ENCODE results near the gene CACNA1C. TPM values are rescaled to one million over a fixed set of nuclear protein-coding genes. Genes with fewer than 3 reads are reported as not detected.

Gene CACNA1C
- total and polyA plus RNA-seq, 2 of the 4 experiments (the other 2 are of a cell fraction) = 1.6 to 2.6 TPM

DNA sequence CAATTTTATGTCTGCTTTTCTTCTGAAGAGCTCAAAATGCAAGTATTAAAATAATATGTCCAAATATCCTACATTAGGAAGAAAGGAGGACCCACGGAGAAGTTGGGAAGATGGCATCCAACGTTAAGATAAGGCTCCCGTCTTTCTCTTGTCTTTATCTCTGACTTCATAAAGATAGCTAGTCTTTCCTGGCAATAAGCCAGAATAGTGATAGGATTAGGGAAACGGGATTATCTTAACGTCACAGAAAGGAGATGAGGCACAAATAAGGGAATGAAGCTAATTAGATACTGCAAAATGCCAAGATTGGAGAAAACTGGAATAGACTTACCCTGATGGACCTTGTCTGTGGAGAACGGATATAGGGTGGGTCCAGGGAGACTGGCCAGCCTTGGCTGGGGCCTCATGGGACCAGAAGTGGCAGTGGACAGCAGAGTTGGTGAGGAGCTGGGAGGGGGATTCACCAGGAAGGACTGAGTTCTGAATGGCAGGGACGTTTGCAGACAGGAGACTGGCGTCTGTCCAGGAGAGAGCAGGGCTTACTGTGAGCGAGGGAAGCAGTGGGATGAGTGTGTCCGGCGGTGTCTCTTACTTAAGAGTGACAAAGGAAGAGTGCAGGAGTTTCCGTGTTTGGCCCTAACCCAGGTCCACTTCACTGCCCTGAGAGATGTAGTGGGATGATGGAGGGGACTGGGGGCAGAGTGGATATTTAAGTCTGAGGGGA lies 119.9 kb downstream of the CACNA1C start:
- Histone ChIP-seq H2BK15ac (ENCODE audit: low read depth, low read length) (no peak overlapping the region), H3K36me3 (ENCODE audit: control insufficient read depth, insufficient read depth, low read length) (no peaks in the 10 kb centered on the region), H3K56ac (ENCODE audit: extremely low read depth, insufficient read depth, low read length) (no peak overlapping the region), H2AK9ac (replicated peaks; ENCODE audit: low read depth, low read length, poor library complexity) (no peak overlapping the region), H3K4ac (ENCODE audit: low read depth, low read length) (no peak overlapping the region), H4K8ac (ENCODE audit: low read depth in 2 of 2, low read length in 2 of 2) (no peak overlapping the region), H2BK5ac (ENCODE audit: low read depth, low read length, poor library complexity, severe bottlenecking) (no peak overlapping the region), H3K27ac (ENCODE audit: insufficient read depth, low read length) (no peak overlapping the region), H4K20me1 (ENCODE audit: insufficient read depth, low read length) (no peaks in the 10 kb centered on the region), H3K4me2 (ENCODE audit: low read depth, low read length) (no peak overlapping the region), H3K4me1 (ENCODE audit: control insufficient read depth, insufficient read depth, low read length) (peaks cover 5% of the 10 kb centered on the region), H2AK5ac (ENCODE audit: low read depth, low read length) (no peak overlapping the region), H4K91ac (ENCODE audit: insufficient read depth, low read depth, low read length) (no peak overlapping the region), H3K23ac (ENCODE audit: low read depth, low read length) (no peak overlapping the region), H3K4me3 (ENCODE audit: insufficient read depth, low read depth, low read length) (no peak overlapping the region), H3K14ac (replicated peaks; ENCODE audit: low read depth, low read length) (no peak overlapping the region), H3K9me1 (ENCODE audit: insufficient read depth, low read length) (peaks cover 13% of the 10 kb centered on the region), H3K79me1 (ENCODE audit: low read depth in 1 of 2, low read length in 2 of 2) (no peaks in the 10 kb centered on the region; a peak in 1 of 4 replicates), H3K18ac (ENCODE audit: low read depth, low read length) (no peak overlapping the region), H4K5ac (ENCODE audit: low read depth, low read length) (no peak overlapping the region), H2AFZ (replicated peaks; ENCODE audit: low read length, poor library complexity) (no peak overlapping the region), H3K9me3 (ENCODE audit: control insufficient read depth, insufficient read depth, low read length) (peaks cover under 1% of the 10 kb centered on the region; the same call in 1 of the 2 replicates), H2BK20ac (ENCODE audit: low read depth, low read length) (no peak overlapping the region), H3K27me3 (ENCODE audit: control insufficient read depth, insufficient read depth, low read length) (no peaks in the 10 kb centered on the region), H3K9ac (ENCODE audit: low read depth, low read length) (no peak overlapping the region), H2BK120ac (ENCODE audit: low read depth, low read length) (no peak overlapping the region)
- TF ChIP-seq POLR2A (IDR thresholded peaks at IDR 0.05; ENCODE audit: low read depth, low read length) (no peak), RFX5 (IDR thresholded peaks at IDR 0.05; ENCODE audit: low read depth, low read length) (no peak), MAFK (IDR thresholded peaks at IDR 0.05; ENCODE audit: low read depth, low read length) (no peak), MXI1 (IDR thresholded peaks at IDR 0.05; ENCODE audit: borderline replicate concordance, low read depth, low read length) (no peak), BHLHE40 (IDR thresholded peaks at IDR 0.05; ENCODE audit: low read depth, low read length) (no peak), FOS (IDR thresholded peaks at IDR 0.05; ENCODE audit: low read depth, low read length) (no peak), CEBPB (IDR thresholded peaks at IDR 0.05; ENCODE audit: low read depth, low read length) (no peak), SMC3 (IDR thresholded peaks at IDR 0.05; ENCODE audit: low read depth, low read length) (no peak)
- TF ChIP-seq, protein P1, sequence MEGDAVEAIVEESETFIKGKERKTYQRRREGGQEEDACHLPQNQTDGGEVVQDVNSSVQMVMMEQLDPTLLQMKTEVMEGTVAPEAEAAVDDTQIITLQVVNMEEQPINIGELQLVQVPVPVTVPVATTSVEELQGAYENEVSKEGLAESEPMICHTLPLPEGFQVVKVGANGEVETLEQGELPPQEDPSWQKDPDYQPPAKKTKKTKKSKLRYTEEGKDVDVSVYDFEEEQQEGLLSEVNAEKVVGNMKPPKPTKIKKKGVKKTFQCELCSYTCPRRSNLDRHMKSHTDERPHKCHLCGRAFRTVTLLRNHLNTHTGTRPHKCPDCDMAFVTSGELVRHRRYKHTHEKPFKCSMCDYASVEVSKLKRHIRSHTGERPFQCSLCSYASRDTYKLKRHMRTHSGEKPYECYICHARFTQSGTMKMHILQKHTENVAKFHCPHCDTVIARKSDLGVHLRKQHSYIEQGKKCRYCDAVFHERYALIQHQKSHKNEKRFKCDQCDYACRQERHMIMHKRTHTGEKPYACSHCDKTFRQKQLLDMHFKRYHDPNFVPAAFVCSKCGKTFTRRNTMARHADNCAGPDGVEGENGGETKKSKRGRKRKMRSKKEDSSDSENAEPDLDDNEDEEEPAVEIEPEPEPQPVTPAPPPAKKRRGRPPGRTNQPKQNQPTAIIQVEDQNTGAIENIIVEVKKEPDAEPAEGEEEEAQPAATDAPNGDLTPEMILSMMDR (conservative IDR thresholded peaks at IDR 0.05; ENCODE audit: low read depth, low read length) = no peak
- no TSS peak for BruUV-seq (replicated peaks)
- dilution Hi-C loops (cut with HindIII; ENCODE audit: low sequenced_read_pairs, unreplicated experiment) = no loop called here
- CTCF ChIA-PET = interaction anchor here (0.6 to 1.1 kb wide), 2 partner anchors 22 to 52 kb away, joined by 3 to 4 read pairs; no protein-coding TSS in a partner anchor
- intact Hi-C loops (cut with micrococcal nuclease) = no loop called here
- DNase-seq = no peak
- no peak for ATAC-seq (ENCODE audit: low read depth)
- POLR2A ChIA-PET (ENCODE audit: unreplicated experiment) = no interaction called here
- WGBS, 2 experiments (ENCODE audit: extremely low coverage in 2 of 2, insufficient read length in 1 of 2) = 72% methylated on average over 7 of the region's 12 CpGs; no CpG with 5 or more reads in 1 of the 2 experiments
- in situ Hi-C loops (cut with MboI; ENCODE audit: low sequenced_read_pairs) = no loop called here

Measured in IMR-90 (cell line).